NCI-H2029 treated with DMSO at 0.1 percent for 48 hours (cell line): ENCODE measurements around the gene DCLK1.

Source experiments
- DNase-seq: peaks from one replicate; lab custom pipeline; 2025; lab: John Stamatoyannopoulos, UW

The DCLK1 gene

GRCh38 chr13:35787937-35788336 is 343.2 kb downstream of the DCLK1 start:
- DNase-seq, result no peak

- no peak for DNase-seq
Measured at GRCh38 chr13:35785576-35786303, 345.4 kb downstream of the DCLK1 start.

- DNase-seq, result no peak
Measured at GRCh38 chr13:35784286-35784951, 346.8 kb downstream of the DCLK1 start.

GRCh38 chr13:35782793-35783192 is 348.4 kb downstream of the DCLK1 start:
- DNase-seq, result no peak

GRCh38 chr13:35781036-35782000 is 349.9 kb downstream of the DCLK1 start:
- DNase-seq, result no peak

DNA sequence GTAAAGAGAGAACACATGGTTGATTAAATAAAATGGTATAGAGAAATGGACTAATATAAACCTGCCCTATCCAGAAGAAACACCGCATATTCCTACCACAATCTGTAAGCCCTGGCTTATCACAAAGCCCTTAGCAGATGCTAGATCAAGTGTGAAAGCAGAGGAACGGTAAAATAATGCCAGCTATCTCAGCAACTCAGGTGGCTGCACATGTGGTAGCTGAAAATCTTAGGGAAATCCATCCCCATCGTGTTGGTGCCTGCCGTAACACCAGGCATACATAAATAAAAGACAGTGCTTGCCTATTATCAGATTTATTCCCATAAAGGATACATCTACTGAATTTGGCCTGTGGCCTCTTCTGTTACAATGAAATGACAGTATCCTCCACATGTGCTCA is 350.6 kb downstream of the DCLK1 start:
- no peak for DNase-seq

DNA sequence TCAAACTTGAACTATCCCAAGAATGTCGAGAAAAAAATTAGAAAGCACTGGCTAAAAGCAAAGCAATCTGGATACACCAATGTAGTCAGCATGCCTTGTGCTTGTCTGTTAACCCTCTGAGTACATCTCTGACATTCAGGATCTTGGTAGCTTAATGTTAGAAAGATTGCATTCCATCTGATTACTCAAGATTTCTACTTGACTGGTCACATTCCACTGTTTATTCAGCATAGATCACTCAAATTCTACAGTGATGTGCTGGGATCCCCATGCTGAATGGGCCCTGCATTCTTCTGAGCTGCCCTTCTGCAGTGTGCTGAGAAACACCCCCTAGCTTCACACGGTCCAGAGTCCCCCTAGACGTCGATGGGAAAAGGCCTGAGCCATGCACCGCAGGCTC is 359.3 kb downstream of the DCLK1 start:
- DNase-seq, result no peak

DNA sequence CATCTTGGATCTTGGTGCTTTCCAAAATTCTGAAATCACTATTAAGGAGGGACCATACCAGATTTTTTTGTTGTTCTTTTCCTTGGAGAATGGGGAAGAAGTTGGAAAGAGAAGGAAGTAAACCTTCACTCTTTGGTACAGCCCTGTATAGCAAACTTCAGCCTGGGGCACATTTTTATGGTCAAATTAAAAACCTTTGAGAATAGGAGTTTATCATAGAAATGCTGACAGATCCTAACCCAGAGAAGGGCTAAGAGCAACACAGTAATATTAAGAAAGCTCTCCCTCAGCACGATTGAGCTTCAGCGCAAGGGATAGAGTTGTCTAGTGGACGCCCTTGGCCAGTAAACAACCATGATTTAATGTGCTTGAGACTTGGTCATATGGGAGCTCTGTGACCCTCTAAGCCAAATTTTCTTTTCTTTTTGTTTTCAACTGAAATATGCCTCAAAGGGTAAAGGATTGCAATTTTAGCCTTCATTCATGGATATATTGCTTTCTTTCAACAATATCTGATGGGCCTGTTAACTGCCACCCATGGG is 360.4 kb downstream of the DCLK1 start:
- no peak for DNase-seq

GRCh38 chr13:35769812-35770211 is 361.4 kb downstream of the DCLK1 start:
- DNase-seq, result no peak

GRCh38 chr13:35768551-35768950 is 362.6 kb downstream of the DCLK1 start:
- no peak for DNase-seq

DNA sequence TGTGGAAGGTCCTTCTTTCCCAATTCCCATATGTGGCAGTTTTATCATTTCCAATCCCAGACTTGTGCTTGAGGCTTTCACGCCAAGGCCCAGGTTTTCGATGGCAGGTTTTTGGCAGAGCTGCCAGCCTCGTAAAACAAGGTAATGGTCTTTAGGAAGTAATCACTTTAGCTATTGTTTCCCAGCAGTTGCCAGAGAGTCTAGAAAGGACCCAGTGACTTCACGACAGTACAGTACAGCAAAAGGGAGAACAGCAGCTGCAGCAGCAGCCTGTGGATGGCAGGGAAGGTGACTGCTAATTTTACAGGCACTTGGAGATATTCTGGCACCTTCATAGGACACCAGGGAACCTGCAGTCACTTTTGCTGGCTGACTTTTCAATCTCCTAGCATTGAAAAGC is 363.1 kb downstream of the DCLK1 start:
- no peak for DNase-seq

GRCh38 chr13:35767256-35767976 is 363.8 kb downstream of the DCLK1 start:
- no peak for DNase-seq

- no peak for DNase-seq
Measured at GRCh38 chr13:35766663-35767062, 364.5 kb downstream of the DCLK1 start.

DNA sequence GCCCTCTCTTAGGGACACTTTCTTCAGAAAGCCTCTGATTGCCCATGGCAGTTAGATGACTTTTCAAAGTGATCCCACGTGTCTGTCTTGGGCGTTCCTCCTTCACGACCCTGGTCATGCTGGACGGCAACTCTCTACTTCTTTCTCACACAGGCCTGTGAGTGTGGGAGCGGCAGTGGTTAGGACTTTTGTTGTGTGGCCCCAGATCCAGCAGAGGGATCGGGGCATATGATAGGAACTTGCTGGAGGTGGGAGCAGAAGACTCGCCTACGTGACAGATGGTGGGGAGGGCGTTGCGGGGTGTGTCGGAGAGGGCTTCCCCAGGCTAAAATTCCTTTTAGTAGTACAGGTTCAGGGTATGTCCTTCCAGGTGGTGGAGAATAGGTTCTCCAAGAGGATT is 365.2 kb downstream of the DCLK1 start:
- no peak for DNase-seq

DNA sequence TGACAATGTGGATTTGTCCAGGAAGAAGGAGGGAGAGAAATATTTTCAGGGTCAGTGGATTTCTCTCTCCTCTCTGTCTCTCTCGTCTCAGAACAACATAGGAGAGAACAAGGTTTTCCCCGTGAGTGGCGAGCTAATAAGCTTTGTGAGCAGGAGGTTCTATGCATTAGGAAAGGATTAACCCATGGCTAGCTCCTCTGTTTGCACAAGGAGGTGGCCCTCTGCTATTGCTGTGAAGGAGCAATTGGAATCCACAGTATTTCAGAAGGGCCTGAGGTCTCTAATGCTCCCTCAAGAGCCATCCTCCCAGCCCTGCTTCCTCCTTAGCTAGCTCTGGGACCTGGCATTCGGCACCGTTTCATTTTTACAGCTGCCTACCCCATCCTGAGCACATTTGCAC is 365.8 kb downstream of the DCLK1 start:
- no peak for DNase-seq

DNA sequence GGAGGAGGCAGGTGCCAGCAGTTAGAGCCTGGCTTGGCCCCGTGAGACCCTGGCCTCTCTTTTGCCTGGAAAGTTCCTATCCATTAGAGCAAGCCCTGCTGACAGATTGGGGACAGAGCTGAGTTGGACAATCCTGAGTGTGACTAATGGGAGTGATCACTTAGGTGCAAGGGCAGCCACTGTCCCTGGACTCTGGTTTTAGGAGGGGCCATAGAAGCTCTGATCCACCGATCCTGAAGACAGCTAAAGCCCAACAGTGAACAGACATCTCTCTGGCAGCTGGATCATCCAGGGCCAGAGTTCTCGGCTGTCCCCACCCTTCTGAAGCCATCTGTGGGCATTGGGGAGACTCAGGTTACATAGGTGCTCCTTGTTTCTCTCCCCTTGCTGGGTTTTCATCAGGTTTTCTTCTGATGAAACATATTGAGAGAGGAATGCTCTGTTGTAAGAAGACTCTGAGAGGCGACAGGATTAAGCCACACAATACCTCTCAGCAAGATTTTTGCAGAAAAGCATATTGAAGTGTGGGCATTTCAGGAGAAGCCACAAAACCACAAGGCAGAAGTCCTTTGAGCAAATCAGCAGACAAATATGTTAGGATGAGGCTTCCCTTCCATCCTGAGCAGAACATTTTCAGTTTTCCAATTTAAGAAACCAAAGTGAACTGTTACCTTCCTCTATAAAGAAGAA is 366.7 kb downstream of the DCLK1 start:
- DNase-seq, result no peak

DNA sequence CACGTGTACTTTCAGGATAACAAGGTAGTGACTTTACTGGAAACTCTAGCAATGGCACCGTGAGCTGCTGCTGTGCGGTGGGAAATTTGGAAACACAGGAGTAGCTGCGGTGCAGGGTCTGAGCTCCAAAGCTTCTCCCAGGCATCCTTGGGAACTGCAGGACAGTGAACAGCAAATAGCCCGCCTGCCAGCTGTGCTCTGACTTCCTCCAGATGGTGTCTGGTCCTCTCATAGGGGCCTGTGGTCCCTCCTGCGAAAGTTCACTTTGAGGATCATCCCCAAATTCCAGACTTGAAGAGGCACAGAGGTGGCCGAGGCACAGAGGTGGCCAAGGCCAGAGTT is 367.4 kb downstream of the DCLK1 start:
- no peak for DNase-seq

- DNase-seq, result no peak
Measured at GRCh38 chr13:35763060-35763781, 368.0 kb downstream of the DCLK1 start.

DNA sequence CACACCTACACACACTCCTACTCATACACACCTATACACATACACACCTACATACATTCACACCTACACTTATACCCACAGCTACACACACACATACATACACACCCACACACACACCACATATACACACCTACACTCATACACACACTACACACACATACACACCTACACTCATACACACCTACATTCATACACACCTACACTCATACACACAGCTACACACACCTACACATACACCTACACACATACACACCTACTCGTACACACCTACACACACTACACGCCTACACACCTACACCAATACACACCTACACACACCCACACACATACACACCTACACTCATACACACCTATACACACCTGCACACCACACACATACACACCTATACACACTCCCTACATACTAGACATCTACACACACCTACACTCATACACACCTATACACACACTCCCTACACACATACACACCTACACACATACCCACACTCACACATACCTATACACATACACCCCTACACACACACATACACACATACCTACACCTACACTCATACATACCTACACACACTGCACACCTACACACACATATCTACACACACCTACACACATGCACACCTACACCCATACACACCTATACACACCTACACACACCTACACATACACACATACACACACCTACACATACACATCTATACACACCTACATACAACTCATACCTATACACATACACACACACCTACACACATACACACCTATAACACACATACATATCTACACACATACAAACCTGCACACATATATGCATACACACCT is 369.5 kb downstream of the DCLK1 start:
- DNase-seq, result no peak
